HG03457 (cell line): Measurements from ENCODE around the gene EPC2.
"Not testable (repeated sequence)": the region's sequence is repeated elsewhere in the genome, so short reads cannot be mapped to it uniquely, and the experiment has no call there.

Source experiments
- ATAC-seq: cut with Tn5 transposase; IDR thresholded peaks from one replicate; pipeline ENCODE4 v1.9.1; 2021; ENCODE audit warnings: moderate number of reproducible peaks; ENCODE audit not compliant: unreplicated experiment

EPC2 gene

GRCh38 chr2:148638543-148638942 lies 6.0 kb upstream of the EPC2 start:
- ATAC-seq = no peak

GRCh38 chr2:148640767-148641166 lies 3.8 kb upstream of the EPC2 start:
- ATAC-seq = no peak

GRCh38 chr2:148642112-148642744 lies 2.3 kb upstream of the EPC2 start:
- no peak for ATAC-seq

- no peak for ATAC-seq
Measured at GRCh38 chr2:148642891-148643416, 1.6 kb upstream of the EPC2 start.

- ATAC-seq = peak; percentile 17
Measured at GRCh38 chr2:148643421-148643820, 1.1 kb upstream of the EPC2 start.

GRCh38 chr2:148644883-148645538 lies 460 bp downstream of the EPC2 start:
- ATAC-seq = peak; percentile 41

- ATAC-seq = peak; percentile 39
Measured at GRCh38 chr2:148645539-148646230, 1.1 kb downstream of the EPC2 start.

- no peak for ATAC-seq
Measured at GRCh38 chr2:148646231-148646559, 1.6 kb downstream of the EPC2 start.

GRCh38 chr2:148647711-148648110 lies 3.2 kb downstream of the EPC2 start:
- ATAC-seq = not testable (repeated sequence)

- no peak for ATAC-seq
Measured at GRCh38 chr2:148649936-148650335, 5.4 kb downstream of the EPC2 start.

GRCh38 chr2:148650881-148651280 lies 6.3 kb downstream of the EPC2 start:
- ATAC-seq = no peak

GRCh38 chr2:148651972-148652371 lies 7.4 kb downstream of the EPC2 start:
- ATAC-seq = no peak

- no peak for ATAC-seq
Measured at GRCh38 chr2:148653437-148653836, 8.9 kb downstream of the EPC2 start.

- no peak for ATAC-seq
Measured at GRCh38 chr2:148654435-148654834, 9.9 kb downstream of the EPC2 start.

GRCh38 chr2:148656516-148656915 lies 12.0 kb downstream of the EPC2 start:
- ATAC-seq = no peak

GRCh38 chr2:148658807-148659722 lies 14.5 kb downstream of the EPC2 start:
- ATAC-seq = peak; percentile 81

- no peak for ATAC-seq
Measured at GRCh38 chr2:148660999-148661398, 16.4 kb downstream of the EPC2 start.

GRCh38 chr2:148662332-148662731 lies 17.8 kb downstream of the EPC2 start:
- ATAC-seq = not testable (repeated sequence)

GRCh38 chr2:148664229-148664628 lies 19.7 kb downstream of the EPC2 start:
- no peak for ATAC-seq

- ATAC-seq = no peak
Measured at GRCh38 chr2:148666555-148666954, 22.0 kb downstream of the EPC2 start.
